Fibroblast of the conjunctiva (primary cell): ENCODE results near the gene SOCS1.
"Not testable (repeated sequence)": the region's sequence is repeated elsewhere in the genome, so short reads cannot be mapped to it uniquely, and the experiment has no call there.

Experiments
- DNase-seq: peaks from one replicate; pipeline ENCODE4 v3.0.0-alpha.2; 2010; ENCODE audit warnings: low read depth

SOCS1 gene

DNA sequence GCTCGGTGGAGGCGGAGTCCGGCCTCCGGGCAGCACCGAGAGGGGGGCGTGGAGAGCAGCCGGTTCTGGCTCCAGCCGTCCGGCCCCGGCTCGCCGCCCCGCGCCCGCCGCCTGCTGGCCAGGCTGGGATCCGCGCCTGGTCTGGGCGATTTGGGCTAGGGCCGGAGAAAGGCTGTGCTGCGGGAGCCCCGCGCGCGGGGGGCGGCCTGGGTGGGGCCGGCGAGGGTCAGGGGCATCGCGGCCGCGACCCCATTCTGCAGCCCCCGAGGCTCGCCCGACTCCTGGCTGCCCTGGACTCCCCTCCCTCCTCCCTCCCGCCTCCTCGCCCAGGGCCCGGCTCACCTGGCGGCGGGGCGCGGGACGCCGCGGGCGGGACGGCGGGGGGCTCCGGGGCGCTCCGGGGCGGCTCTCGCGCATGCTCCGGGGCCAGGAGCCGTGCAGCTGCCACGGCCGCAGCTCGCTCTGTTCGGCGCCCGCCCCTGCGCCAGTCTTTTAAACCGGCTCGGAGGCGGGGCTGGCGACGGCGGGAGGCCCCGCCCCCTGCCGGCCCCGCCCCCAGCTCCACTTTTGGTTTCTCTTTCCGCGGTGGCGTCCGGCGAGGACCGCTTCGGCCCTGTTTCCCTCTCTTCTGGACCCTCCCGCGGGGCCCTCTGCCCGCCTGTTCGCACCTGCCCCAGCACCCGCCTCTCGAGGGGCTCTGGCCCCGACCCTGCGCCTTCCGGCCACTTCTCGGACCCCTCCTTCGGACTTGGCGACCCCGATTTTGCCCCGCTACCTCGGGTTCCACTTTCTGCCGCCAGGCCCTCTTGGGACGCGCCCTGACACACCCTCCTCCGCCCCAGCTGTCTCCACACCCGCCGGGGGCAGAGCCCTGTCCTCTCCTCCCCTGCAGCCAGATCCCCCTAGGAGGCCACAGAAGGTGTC lies at the start of gene SOCS1:
TSS of gene SOCS1 (minus strand) at position 468 of the 924 bp plus-strand sequence. CDS start 726 bp downstream, outside the sequence.
- DNase-seq: peak; percentile 67

- no peak for DNase-seq
Observed at GRCh38 chr16:11303405-11304138, 47.6 kb upstream of the SOCS1 start.

DNA sequence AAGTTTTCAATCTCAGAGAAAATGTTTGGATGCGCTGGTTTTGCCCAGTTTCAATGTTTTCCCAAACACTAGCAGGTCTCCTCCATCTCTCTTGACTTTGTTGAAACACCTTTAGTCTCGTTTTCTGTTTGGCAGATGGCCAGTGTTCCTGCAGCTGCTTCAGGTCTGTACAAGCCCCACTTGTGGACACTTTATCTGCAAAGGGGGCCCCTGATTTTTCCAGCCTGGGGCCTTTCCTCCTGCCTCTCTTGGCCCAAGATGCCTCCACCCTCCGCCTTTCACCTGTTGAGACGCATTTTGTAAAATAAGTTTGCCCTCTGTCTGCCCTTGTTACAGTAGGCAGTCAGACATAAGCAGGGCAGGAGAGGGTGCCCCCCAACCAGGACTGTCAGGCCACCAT lies 47.0 kb upstream of the SOCS1 start:
- DNase-seq: no peak

DNA sequence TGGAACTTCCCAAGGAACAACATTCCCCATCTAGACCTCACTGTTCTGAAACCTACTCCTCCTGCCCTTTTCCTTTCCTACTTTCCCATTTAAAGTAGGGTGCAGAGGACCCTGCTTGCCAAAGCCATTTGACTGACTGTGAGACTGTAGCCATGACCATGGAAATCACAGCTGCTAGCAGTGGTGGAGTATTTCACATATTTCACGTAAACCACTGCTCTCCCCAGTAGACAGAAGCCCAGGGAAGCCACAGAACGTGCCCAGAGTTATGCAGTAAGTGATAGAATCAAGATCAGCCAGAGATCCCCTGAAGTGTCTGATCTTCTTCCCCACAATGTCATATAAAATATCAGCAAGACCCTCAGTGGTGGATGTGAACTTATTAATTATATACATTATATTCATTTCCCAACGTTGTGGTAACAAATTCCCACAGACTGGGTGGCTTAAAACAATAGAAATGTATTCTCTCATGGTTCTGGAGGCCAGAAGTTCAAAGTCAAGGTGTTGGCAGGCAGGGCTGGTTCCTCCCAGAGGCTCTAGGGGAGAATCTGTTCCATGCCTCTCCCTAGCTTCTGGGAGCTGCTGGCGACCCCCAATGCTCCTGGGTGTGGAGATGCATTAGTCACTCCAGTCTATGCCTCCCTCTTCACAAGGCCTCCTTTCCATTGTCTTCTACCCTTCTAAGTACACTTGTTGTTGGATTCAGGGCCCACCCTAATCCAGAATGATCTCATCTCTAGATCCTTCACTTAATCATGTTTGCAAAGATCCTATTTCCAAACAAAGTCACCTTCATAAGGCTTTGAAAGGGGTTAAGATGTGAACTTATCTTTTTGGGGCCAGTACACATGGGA lies 45.9 kb upstream of the SOCS1 start:
- no peak for DNase-seq

GRCh38 chr16:11300560-11300892 lies 44.5 kb upstream of the SOCS1 start:
- DNase-seq: no peak

DNA sequence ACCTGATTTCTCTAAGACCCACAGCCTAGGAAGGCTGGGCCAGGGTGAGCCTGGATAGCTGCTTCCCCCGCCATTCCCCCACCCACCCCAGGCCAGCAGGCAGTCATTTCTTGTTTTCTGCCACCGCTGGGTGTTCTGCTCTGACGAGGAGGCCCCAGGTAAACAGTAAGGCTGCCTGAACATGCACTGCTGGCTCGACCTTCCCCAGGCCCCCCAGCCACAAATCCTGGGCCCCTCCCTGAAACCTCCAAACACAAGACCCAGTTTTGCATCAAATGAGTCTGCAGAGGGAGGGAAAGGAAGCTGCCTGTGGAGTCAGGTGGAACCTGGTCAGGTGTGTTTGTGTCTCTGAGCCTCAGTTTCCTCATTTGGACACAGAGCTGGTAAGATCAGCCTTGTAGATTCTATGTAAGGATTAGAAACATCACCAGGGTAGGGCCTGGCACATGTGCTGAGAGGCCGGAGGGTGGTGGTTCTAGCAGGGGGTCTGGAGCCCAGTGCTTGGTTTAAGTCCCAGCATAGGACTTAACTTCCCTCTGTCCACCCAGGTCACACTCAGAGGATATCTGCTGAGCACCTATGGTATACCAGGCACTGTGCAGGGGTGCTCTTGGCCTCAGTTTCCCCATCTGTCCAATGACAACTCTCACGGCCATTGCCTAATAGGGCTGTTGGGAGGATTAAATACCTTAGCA lies 44.0 kb upstream of the SOCS1 start:
- no peak for DNase-seq

GRCh38 chr16:11298950-11299547 lies 43.0 kb upstream of the SOCS1 start:
- DNase-seq: not testable (repeated sequence)

- no peak for DNase-seq
Observed at GRCh38 chr16:11298143-11298900, 42.3 kb upstream of the SOCS1 start.

DNA sequence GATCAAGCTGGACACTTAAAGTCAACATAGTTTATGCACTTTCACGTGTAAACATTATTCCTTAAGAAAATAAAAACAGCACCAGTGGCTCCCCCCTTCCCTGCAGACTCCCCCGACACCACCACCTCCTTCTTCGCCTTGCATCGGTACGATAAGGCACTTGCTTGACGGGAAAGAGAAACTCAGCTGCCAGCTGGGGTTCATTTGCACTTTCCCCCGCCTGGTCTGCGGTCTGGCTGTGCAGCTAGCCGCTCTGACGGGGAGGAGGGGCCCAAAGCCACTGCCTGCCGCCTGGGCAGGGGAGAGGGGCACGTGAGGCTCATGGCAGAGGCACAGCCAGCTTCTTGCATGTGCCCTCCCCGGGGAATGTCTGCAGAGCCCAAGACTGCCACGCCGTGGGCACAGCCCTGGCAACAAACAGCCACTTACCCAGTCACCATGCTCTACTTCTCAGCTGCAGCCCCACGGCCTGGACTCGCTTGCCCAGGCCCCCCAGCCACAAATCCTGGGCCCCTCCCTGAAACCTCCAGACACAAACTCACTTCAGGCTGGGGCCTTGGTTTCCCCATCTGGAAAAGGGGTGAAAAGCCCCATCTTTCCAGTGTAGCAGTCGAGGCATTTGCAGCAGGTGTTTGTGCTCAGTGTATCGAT lies 41.6 kb upstream of the SOCS1 start:
- peak; percentile 40 for DNase-seq

- no peak for DNase-seq
Observed at GRCh38 chr16:11296706-11297491, 40.9 kb upstream of the SOCS1 start.

DNA sequence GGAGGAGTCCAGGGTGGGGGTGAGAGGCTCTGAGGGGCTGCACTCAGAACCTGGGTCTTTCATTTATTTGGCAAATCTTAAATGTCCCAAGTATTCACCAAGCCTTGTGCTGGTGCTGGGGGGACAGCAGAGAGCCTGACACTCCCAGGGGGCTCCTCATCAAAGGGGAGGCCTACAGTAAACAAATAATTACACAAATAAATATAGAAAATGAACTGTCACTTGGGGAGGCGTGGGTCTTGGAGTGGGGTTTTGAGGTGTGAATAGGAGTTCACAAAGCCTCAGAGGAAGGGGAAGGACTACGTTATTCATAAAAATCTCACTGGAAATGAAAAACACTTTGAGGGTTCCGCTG lies 40.3 kb upstream of the SOCS1 start:
- no peak for DNase-seq

GRCh38 chr16:11295672-11296071 lies 39.7 kb upstream of the SOCS1 start:
- DNase-seq: no peak

DNA sequence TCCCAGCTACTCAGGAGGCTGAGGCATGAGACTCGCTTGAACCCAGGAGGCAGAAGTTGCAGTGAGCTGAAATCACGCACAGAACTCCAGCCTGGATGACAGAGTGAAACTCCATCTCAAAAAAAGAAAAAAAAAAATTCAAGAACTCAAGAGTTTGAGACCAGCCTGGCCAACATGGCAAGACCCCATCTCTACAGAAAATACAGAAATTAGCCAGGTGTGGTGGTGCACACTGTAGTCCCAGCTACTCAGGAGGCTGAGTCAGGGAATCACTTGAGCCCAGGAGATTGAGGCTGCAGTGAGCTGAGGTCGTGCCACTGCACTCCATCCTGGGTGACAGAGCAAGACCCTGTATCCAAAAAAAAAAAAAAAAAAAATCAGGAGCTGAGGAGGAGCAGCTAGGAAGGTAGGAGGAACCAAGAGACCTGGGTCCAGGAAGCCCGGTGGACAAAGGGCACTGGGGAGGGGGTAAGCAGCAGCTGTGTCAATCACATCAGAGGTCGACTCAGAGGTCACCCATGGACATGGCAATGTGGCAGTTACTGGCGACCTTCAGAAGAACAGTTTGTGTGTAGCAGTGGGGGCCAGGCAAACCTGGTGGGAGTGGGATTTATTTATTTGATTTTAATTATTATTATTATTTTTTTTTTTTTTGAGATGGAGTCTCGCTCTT lies 36.2 kb upstream of the SOCS1 start:
- DNase-seq: no peak

DNA sequence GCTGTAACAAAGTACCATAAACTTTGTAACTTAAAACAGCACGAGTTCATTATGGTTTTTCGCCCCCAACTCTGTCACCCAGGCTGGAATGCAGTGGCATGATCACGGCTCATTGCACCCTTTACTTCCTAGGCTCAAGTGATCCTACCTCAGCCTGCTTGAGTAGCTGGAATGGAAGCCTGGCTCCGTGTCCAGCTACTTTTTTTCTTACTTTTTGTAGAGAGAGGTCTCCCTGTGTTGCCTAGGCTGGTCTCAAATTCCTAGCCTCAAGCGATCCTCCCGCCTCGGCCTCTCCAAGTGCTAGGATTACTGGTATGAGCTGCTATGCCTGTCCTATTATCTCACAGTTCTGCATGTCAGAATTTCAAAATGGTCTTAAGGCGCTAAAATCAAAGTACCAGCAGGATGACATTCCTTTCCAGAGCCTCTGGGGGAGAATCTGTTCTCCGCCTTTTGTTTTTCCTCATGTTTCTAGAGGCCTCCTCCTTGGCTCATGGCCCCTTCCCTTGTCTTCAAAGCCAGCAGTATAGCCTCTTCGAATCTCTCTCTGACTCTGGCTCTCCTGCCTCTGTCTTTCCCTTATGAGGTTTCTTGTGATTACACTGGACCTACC lies 35.2 kb upstream of the SOCS1 start:
- no peak for DNase-seq

- no peak for DNase-seq
Observed at GRCh38 chr16:11290102-11290893, 34.3 kb upstream of the SOCS1 start.

DNA sequence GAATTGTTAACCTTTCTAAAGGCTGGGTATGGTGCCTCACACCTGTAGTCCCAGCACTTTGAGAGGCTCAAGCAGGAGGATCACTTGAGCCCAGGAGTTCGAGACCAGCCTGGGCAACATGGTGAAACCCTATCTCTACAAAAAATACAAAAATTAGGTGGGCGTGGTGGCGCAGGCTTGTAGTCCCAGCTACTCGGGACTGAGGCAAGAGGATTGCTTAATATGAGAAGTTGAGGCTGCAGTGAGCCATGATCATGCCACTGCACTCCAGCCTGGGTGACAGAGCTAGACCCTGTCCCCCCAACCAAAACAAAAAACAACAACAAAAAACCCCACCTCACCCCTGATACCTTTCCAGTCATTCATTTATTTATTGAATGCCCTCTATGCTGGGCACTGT lies 33.7 kb upstream of the SOCS1 start:
- DNase-seq: not testable (repeated sequence)

DNA sequence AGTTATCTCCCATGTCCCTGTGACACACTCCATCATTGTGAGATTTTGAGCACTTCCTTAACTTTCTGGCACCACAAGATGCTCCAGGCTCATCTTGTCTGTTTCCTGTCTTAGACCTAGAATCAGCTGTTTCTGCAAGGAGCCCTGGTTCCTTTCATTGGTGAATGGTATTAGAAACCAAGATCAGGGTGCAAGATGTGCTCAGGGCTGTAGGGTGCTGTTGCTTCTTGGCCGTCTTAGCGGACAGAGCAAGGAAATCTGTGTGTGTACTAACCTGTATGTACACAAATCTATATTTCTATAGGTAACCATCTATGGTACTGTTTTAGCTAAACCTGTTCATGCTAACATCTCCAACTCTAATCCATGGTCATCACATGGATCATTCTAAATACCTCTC lies 33.2 kb upstream of the SOCS1 start:
- DNase-seq: no peak
